NCI-H510A (cell line): Measurements from ENCODE around the gene CNST.

Experiments used
- DNase-seq: peaks from one replicate; lab custom pipeline; 2025; lab: John Stamatoyannopoulos, UW

Gene CNST, protein sequence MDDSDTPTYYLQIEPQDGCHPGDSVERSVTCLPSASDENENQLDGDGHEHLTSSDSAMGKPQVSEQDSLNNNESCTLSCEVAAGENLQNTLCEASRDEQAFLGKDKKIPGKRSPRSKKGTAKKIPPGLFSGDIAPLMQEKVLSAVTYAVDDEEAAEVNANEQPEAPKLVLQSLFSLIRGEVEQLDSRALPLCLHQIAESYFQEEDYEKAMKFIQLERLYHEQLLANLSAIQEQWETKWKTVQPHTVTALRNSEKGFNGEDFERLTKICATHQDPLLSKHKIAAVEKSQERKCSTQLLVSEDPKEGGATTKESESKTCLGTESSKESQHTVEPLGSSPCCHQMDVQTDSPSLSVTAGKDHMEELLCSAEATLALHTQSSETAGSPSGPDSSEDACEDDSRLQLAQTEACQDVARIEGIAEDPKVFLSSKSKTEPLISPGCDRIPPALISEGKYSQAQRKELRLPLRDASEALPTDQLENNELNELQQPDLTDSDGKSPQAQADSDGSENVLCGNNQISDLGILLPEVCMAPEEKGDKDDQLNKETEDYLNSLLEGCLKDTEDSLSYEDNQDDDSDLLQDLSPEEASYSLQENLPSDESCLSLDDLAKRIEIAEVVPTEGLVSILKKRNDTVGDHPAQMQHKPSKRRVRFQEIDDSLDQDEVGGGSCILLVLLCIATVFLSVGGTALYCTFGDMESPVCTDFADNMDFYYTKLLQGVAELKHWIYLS

DNA sequence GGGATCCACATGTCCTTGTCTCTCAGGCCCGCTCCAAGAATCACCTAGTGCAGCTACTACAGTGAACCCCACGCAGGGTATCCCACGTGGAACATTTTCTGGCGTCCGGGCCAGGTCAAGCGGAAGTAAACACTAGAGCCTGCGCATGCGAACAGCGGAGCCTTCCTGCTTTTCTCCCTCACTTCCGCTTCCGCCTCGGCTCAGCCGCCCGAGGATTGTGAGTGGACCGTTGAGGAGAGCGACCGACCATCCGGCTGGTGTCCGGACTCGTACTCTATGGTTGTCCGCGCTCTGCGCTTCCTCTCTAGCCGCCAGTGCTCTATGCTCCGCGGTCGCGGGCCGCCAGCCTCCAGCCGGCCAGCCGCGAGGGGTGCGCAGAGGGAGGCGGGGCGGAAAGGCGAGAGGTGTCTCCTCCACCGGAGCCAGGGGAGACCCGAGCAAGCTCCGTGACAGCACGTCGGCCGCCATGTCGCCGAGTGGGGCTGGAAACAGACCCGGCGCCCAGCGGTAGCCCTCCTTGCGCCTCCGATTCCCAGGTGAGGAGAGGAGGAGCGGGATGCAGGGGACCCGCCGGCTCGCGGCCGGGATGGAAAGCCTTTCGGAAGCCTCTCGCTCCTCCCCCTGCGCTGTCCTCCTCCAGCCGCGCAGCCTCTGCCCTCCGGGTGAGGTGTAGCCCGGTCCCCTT, at the start of gene CNST, which contains the start of gene TFB2M:
CNST (plus strand) TSS at position 329 of the 685 bp plus-strand sequence. CDS start 25,107 bp downstream, outside the sequence.
TFB2M (minus strand) TSS at position 134 of the 685 bp plus-strand sequence; CDS start at position 11, 123 bp downstream.
- peak; percentile 91 for DNase-seq

DNA sequence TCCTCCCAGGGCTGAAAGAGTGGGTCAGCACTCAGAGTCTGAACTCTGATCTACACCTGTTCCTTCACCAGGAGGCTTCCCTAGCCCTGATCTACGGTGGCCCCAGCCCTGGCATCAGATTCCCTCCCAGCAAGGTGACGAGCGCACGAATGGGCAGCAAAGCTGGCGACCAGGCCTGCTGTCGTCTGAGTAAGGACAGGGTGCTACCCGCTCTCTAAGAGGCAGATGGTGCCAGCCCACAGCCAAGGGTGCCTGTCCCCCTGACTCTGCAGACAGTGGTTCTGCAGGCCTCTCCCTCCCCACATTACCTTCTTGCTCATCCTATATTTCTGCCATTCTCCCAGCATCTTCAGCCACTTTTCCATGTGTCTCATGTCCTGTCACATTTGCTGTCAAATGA, 48.9 kb upstream of the CNST start:
- DNase-seq = no peak

DNA sequence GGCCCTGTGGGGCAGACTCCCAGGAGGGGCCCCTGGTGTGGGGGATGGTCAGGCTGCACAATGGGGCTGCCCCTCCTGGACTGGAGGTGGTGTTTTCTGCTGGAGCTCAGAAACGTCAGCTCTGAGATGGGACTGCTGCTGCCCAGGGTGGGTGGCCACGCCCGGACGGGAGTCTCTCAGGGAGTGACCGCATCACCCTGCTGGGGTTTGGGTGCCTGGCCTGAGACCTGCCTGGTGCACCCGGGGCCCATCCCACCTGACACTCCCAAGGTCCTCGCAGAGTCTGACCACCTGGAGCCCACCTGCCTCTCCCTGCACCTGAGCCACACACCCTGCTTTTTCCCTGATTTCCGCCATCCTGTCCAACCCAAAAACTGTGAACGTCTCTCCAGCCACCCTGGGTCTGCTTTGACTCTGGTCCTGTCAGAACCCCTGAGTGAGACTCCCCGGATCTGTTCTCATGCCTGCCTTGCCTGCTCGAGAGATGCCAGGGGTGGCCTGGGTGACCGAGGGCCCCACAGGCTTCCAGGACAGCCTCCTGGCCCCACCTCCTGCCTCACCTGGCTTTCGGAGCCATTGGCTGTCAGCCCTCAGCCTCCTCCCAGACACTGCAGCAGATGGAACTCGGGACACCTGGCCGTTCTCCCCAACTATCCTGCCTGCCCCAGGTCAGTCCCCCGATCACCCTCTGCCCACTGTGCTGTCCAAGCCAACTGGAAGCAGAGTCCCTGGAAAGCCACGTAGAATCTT, 47.6 kb upstream of the CNST start:
- DNase-seq = no peak

DNA sequence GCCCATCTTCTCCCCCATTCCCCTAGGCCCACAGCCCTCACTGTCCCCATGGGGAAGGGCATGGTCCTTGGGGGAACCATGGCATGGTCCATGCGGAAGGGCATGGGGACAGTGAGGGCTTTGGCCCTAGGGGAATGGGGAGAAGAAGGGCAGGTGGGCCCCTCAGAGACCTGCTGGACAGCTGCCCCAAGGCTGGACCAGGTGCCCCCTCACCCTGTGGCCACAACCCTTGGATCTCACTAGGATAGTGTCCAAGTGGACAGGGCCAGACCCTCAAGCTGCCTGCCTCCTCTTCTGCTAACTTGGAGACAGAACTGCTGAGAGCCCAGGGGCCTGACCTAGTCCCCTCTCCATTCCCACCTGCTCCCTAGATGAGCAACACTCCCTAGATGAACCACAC, 46.7 kb upstream of the CNST start:
- DNase-seq = no peak

DNA sequence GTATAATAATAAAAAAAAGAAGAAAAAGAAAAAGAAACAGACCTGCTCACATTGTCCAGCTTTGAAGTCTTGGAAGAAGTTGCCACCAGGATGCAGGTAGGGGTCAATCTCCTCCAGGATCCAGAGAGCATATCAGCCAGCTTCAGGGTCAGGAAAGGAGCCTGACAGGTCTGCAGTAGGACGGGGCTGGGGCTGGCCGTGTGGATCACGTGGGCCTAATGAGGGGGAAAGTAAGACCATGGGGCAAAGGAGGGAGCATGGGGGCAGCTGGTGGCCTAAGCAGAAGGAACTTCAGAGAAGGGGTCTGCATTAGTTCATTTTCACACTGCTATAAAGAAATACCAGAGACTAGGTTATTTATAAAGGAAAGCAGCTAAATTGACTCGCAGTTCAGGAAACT, 39.9 kb upstream of the CNST start:
- DNase-seq = no peak

DNA sequence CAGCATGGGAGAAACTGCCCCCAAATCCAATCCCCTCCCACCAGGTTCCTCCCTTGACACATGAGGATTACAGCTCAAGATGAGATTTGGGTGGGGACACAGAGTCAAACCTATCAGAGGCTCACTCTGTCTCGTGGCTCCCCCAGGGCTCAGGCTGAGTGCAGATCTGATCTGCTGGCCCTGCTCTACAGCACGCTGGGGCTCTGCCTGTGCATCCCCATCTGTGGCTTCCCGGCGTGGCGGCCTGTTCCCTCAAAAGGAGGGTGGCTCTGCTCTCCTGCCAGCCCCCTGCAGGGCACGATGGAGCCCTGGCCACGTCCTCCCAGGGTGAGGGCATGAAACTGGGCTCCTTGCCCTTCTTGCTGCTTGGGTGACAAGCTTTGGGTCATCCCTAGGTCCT, 39.3 kb upstream of the CNST start:
- DNase-seq = no peak

DNA sequence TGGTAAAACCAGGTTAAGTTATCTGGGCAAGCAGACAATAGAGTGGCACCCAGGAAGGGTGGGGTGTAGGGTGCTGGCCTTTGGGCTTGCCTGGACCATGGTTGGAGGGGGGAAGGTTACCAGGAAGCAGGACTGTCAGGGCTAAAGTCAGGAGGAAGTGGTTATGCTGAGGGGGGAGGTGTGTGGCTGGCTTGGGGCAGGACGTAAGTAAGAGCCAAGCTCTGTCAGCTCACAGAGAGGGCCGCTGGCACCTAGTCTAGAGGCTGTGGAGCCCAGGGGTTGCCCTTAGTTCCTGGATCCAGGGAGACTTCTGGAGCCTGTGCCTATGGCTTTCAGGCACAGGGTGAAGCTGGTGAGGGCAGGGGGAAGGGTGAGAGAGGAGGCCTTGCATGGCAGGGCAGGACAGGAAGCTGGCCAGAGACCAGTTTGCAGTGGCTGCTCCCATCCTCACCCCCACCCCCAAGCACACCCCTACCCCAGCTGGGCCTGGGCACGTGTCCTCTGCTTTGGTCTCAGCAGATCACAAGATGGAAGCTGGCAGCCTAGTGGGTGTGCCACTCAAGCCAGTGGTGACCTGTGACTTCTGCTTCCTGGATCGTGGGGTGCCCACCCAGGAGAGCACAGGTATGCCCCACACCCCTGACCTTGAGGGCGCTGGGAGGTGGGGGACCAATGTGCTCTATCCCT, 38.7 kb upstream of the CNST start:
- DNase-seq = no peak

DNA sequence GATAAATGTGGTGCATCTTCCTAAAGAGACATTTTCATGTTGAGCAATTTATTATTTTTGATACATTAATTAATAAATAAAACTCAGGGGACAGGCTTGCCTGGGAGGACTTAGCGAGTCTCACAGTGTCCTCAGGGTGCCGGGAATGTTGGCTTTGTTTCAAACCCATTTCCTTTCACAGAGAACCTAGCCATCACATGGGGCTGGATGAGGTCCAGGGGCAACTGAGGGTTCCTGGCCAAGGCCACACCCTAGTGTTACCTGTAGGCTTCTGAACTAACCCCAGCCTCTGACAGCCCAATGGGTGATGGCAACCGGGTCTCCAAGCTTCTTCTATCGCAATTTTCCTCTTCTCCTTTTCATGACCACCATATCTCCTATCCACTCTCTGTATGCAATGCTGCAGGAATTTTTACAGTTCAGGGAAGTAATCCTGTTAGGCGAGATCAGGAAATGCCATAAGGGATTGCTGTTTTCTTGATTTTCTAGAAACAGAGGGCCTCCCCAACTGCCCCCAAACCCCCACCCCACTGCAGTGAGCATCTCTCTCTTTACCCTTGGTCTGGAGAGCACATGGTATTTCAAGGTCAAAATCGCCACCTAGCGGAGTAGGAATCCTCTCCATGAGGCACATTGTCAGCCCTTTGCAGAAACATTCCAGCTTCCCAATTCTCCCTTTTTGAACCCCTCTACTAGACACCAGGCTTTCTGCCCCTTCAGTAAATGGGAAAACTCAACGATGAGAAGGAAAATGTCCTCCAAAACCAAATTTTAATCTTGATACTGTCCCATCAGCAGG, 37.1 kb upstream of the CNST start:
- DNase-seq = no peak

DNA sequence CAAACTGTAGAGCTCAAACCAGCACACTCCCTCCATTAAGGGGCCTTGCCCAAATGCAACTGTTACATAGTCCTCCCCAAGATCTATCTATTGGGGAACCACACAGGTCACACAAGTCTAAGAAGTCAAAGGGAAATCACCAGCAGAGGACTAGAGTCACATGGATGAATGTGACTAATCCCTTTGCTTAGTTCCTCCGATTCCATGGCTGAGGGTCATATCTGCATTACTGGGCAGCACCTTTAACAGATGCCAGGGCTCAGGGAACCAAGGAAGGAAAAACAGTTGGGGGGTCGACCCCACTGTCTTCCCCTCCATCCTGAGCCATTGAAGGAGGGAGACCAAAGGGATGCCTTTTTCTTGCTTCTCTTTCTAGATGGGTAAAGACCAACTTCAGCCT, 35.8 kb upstream of the CNST start:
- DNase-seq = no peak

DNA sequence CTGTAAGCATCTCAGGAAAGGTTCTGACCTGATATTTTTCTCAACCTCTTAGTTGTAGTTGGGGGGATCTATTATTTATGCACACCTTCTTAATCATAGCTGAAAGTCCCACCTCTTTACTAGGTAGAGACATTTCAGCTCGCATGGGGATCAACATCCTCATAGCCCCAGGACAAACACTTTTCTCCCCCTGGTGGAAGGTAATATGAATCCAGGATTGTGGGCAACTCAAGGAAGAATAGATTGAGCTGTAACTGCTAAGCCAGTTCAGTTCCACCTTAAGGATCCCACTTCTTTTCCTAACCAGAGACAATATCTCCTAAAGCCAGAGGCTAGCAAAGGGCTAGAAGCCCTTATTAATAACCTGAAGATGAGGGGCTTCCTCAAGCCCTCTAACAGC, 33.7 kb upstream of the CNST start:
- no peak for DNase-seq

DNA sequence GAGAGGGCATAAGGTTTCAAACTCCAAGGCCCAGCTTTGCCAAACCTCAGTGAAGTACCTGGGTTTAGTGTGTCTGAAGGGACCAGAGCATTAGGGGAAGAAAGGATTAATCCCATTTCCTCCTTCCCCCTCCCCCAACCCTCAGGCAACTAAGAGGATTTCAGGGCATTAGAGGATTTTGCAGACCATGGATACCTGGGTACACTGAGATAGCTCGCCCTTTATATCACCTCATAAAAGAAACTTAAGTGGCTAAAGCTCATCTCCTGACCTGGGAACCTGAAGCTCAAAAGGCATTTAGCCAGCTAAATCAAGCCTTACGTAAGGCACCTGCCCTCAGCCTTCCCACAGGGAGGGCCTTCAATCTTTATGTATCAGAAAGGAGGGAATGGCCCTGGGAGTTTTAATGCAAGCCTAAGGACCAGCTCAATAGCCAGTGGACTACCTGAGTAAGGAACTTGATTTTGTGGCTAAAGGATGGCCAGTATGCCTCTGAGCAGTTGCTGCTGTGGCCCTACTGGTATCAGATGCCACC, 32.8 kb upstream of the CNST start:
- DNase-seq = no peak

DNA sequence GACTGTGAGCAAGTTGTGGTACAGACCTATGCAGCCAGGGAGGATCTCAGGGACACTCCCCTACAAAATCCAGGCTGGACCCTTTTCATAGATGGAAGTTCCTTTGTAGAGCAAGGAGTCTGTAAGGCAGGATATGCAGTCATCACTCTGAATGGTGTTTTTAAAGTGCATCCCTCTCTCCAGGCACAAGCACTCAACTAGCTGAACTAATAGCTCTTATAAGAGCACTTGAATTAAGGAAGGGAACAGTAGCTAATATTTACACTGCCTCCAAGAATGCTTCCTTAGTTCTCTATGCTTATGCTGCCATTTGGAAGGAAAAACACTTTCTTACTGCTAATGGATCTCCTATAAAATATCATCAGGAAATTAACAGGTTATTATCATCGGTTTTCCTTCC, 32.1 kb upstream of the CNST start:
- no peak for DNase-seq

DNA sequence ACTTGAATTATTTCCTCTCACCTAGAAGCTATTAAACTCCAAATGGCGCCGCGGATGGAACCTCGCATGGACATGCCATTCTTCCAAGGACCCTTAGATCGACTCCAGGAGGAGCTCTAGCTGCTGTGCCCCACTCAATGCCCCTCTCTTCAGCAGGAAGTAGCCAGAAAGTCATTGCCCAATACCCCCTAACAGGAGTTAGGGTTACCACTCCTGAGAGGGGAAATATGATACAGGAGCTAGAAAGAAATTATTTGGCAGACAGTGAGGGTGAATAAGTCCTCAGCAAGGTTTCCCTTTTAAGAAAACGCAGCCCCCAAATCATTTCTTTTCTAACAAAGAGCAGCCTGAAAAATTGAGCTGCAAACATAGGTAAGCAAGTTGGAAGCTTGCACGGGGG, 28.8 kb upstream of the CNST start:
- no peak for DNase-seq

DNA sequence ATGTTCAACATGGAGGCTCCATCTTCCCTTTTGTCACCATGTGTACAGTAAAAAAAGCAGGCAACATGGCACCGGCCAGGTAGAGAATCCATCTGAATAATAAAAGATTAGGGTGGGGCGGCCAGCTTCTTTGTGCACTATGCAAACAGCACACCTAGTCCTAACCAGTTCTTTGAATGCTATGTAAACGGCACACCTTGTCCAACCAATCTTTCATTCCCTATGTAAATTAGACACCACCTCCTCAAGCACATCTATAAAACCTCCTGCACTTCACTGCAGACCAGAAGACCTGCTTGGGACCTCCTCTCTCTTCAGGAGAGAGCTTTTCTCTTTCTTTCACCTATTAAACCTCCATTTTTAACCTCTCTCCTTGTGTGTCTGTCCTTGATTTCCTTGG, 28.4 kb upstream of the CNST start:
- peak; percentile 23 for DNase-seq

DNA sequence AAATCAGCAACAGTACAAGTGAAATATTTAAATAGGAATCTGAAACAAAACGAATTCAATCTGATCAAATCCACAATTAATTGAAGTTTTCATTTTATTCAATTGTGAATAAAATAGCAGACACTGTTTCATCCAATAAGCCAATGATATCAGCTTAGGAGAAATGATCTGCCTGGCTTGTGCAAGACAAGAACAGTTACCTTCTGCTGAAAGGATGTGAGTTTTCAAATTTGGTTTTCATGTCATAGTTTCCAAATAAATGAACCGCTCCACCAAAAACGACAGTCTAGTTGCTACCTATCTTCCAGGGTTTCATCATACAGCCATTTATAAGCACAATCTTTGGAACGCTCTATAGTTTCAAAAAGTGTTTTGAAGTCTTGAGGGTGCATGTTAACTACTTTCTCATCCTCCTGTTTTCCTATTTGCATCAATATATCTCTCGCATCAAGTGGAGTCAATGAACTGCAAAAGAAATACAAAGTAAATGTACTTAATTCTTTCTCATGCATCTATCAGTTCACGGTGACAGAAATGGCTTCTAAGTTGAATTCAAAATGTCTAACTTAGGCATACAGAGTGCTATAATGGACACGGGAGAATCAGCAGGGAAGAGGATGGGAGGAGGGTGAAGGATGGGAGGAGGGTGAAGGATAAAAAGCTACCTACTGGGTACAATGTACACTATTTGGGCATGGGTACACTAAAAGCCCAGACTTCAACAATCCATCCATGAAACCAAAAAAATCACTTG, 25.3 kb upstream of the CNST start:
- no peak for DNase-seq

DNA sequence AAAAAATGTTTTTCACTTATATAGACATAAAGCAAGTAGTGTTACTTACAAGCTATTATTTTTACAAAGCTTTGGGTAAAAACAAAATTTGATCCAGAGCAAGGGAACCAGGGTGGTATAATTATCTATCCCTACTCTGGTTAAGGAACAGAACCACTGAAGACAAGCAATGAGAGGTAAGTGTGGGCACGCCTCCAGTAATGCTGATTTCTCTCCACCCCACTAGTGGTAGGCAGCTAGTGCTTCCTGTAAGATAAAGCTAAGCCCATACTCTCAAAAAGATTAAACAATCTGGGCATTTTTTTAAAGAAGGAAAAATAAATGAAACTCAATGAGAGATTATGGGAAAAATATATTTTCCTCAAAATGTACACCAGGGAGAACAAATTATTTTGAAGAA, 22.3 kb upstream of the CNST start:
- DNase-seq = no peak

DNA sequence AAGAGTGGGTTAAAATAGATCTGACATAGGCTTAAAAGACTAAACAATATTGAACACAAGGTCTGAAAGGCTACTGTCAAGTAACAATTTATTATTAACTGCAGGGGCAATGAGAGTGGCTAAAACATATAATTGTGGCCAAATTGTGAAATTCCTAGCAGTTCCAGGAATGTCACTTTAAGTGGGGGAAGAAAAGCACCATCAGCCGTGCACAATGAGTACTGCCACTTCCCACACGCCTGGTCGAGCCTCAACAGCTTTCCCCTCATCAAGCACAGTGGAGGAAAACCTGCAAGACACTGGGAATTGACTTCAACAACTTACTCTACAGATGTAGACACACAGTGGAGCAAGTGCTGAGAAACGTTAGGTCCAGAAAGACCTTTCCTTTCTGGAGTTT, 16.6 kb upstream of the CNST start:
- DNase-seq = no peak

DNA sequence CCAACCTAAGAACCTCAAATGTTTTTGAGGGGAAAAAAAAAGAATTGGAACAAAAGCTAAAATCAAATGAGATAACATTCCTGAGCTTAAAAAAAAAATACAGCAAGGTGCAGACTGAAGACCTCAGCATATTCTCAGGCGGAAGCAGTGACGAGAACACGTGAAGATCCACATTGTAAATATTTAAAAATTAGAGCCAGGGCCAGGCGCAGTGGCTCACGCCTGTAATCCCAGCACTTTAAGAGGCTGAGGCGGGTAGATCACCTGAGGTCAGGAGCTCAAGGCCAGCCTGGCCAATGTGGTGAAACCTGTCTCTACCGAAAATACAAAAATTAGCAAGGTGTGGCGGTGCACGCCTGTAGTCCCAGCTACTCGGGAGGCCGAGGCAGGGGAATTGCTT, 15.9 kb upstream of the CNST start:
- no peak for DNase-seq

DNA sequence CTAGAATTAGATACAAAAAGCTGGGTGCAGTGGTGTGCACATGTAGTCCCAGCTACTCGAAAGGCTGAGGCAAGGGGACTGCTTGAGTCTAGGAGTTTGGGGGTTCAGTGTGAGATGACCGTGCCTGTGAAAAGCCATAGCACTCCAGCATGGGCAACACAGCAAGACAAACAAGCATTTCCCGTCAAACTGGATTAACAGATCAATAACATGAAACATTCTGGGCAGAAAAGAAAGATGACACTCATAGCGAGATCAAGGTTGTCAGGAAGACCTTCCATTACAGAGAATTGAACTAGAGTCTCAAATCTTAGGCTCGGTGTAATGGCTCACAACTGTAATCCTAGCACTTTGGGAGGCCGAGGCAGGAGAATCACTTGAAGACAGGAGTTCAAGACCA, 14.1 kb upstream of the CNST start:
- no peak for DNase-seq

DNA sequence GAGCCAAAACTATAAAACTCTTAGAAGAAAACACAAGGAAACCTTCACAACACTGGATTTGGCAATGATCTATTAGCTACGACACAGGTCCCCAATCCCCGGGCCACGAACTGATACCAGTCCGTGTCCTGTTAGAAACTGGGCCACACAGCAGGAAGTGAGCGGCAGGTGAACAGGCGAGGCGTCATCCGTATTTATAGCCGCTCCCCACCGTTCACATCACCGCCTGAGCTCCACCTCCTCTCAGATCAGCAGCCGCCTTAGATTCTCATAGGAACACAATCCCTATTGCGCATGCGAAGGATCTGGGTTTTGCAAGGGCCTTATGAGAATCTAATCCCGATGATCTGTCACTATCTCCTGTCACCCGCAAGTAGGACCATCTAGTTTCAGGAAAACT, 12.1 kb upstream of the CNST start:
- no peak for DNase-seq
